ENCODE results near the gene GGTLC3.
"Not testable (repeated sequence)": the region's sequence is repeated elsewhere in the genome, so short reads cannot be mapped to it uniquely, and the experiment has no call there.

GRCh38 chr22:18551046-18551445, 33.1 kb upstream of the GGTLC3 start:
- not testable (repeated sequence) for TF ChIP-seq CTCF, EZH2 (IDR thresholded peaks at IDR 0.05)
